NCI-H1105 treated with DMSO at 0.1 percent for 48 hours (cell line): ENCODE results near the gene COL4A3.

Source experiments
- DNase-seq: peaks from one replicate; lab custom pipeline; 2025; lab: John Stamatoyannopoulos, UW

COL4A3 gene

DNA sequence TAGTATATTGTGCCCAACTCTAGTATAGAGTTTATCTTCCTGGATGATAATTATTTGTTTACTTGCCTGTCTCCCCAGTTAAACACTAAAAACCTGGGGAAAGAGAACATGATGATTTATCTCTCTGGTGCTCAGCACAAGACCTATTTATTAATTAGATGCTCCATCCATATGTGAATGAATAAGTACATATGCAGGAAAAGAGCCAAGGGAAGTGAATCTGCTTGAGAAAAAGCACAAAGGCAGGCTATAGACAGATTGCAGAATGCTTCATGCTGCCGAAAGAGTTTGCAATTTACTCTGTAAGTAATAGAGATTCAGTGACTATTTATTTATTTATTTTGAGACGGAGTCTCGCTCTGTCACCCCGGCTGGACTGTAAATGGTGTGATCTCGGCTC lies 123.3 kb downstream of the COL4A3 start:
- no peak for DNase-seq

DNA sequence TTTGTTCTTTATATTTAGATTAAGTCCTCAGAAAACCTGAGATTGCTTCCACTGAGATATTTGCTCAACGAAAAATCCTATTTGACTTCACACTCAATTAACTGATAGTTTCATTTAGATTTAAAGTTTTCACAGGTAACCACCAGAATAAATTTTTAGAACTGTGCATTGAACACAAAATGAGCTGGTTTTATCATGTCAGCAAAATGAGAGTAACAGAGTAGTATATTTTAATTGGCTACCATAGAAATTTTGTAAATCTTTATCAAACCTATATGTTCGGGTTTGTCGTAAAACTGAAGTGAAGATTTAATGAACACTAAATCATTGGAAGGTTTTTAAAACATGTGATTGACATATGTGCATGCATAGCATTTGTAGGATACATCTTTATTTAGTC lies 127.9 kb downstream of the COL4A3 start:
- no peak for DNase-seq

DNA sequence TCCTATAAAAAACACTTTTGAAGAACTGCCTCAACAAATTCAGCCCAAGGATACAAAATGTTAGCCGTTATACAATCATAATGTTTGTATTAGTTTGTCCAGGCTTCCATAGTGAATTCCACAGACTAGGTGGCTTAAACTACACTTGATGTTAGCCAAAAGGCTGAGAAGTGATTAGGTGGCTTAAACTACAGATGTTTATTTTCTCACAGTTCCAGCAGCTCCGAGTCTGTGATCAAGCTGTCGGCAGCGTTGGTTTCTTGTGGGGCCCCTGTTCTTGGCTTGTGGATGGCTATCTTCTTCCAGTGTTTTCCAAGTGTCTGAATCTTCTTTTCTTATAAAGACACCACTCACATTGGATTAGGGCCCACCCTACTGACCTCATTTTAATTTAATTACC lies 129.1 kb downstream of the COL4A3 start:
- no peak for DNase-seq

DNA sequence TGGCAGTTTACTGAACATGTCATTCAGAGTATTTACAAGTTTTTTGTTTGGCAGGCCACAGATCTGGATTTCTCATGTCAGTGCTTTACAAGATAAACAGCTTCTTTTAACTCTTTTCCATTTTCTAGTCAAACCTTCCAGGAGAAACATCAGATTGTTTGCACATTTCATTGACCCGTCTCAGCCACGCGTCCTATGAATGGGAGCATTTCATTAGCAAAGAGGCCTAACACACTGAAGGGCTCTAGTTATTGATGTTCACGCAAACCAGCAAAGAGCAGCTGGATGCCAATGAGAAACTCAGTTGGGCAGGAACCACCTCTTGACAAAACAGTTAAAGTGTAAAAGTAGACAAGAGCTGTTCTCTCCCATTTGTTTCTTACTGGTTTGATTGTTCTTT lies 131.4 kb downstream of the COL4A3 start:
- DNase-seq = no peak

DNA sequence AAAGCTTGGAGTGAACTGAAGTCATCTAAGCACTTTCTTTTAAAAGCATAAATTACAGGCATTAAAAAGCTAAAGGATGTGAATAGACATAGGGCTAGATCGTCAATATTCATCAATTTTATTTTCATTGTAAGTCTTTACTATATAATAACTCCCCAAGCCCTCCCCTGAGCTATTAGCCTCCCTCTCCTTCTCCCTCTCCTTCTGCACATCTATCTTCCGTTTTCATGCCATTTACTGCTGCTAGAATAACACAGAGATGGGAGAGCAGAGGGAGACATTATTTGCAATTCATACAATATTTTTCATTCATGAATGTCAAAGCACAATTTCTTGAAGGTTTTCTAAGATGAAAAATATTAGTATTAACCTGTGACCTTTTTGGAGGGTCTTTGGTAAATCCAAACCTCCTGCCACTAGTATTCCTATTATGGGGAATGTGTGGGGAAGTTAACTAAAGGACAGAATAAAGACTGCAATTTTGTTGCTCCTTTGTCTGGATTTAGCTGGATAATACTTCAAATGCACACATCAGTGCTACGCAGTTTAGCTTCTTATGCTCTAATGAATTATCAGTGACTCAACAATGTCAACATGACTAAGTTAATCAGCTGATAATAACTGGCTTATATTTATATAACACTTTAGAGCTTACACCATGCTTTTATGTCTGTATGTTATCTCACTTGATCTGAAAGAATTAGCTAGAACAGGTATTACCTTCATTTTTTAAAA lies 132.4 kb downstream of the COL4A3 start:
- DNase-seq = no peak

DNA sequence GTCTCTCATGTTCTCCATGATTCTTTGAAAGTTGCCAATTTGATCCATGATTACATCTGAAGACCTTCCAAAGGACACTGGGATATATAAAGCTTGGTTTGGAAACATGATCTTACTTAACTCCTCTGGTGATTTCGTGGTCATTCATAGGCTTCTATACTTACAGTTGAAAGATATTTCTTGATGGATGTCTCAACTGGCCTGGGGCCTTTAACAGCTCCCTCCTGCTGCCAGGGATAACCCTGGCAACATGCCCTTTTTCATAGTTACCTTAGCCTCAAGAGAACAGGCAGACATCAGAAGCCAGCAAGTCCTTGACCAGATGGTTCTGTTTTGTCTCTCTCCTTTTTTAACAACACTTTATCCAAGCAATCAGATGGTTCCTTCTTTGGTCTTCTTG lies 137.1 kb downstream of the COL4A3 start:
- no peak for DNase-seq

DNA sequence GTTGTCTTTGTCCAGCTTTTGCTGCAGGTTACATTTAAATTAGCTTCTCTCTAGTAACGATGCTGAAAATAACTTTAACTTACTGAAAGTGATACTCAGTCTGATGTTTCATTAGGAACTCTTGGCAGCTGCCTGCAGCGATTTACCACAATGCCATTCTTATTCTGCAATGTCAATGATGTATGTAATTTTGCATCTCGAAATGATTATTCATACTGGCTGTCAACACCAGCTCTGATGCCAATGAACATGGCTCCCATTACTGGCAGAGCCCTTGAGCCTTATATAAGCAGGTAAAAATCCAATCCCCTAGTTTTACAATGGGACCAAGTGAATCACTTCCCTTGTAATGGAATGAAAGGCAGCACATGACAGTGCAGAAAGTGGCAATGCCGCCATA lies 144.4 kb downstream of the COL4A3 start:
- no peak for DNase-seq

DNA sequence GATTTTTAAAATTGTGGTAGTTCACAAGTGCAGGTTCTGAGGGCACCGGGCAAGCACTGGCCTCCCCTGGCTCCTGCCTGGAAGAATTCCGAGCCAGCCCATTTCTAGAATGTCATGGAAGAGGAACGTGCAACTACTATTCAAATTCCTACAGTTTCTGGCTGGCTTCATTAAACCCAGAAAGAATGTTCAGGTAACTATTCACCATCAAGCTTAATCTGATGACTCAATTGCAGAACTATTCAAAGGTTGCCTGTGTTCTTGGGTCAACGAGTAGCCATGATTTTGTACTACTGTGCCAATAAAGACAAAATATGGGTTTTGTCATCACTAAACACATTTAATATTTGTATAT lies 146.3 kb downstream of the COL4A3 start:
- DNase-seq = no peak

DNA sequence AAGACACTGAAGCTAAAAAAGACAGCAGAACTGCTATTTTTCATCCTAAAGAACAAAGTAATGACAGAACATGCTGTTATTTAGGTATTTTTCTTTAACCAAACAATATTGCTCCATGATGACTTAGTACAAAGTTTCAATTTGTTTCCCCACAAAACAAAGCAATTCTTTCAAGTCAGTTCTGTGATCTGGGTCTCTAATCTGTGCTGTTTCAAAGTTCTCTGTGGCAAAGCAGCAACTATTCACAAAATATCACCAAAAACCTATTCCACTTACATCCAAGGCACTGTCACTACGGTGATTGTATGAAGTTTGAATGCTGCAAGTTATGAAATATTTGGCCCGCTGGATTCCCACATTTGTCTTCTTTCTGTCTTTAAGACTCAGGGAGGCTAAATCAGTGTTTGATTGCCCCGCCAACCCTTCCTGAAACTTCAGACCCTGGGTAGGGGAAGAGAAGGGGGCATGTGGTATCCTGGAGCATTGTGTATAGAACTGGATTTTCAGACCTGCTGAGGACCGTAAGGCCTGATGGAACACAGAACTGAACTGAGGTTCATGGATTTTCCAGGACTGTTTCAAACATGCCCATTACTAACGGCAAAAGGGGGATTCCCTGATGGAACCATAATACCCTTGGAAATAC lies 147.6 kb downstream of the COL4A3 start:
- no peak for DNase-seq

DNA sequence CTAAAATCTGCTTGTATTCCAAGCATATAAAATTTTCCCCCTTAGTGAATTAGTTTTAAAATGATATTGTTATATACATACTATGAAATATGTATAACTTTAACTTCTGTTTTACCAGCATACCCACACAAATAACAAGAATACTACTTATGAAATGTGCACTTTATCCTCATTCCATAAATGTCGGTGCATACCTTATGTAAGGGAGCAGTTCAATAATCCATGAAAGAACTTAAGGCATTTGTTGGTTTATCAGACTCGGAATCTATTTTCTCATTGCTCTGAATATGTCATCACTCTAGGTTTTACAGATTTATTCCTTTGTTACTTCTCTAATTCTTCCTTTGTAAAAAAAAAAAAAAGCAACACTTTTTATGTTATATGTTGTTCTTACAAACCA lies 148.2 kb downstream of the COL4A3 start:
- DNase-seq = no peak

DNA sequence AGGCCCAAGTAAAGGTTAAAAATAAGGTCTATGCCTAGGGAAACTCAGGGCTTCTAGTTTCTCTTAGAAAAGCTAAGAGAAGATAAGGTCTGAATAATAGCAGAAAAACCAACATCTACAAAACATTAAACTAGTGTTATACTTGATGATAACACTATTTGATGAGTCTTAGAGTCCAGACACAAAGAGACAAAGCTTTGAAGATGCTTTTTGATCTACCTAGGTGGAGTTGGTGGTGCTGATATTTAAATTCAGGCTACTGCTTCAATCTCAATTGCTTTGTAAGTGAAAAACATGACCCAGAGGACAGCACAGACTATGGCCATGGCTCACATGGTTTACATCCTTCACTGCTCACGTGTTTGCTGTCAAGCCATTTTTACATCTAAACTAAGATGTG lies 148.9 kb downstream of the COL4A3 start:
- DNase-seq = no peak

DNA sequence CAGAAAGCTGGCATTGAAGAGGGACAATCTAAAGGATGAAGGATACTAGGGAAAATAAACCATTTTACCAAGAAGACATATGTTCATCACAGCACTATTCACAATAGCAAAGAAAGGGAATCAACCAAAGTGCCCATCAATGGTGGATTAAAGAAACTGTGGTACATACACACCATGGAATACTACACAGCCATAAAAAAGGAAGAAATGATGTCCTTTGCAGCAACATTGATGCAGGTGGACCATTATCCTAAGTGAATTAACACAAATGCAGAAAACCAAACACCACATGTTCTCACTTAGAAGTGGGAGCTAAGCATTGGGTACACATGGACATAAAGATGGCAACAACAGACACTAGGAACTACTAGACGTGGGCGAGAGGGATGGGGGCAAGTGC lies 153.4 kb downstream of the COL4A3 start:
- DNase-seq = no peak

DNA sequence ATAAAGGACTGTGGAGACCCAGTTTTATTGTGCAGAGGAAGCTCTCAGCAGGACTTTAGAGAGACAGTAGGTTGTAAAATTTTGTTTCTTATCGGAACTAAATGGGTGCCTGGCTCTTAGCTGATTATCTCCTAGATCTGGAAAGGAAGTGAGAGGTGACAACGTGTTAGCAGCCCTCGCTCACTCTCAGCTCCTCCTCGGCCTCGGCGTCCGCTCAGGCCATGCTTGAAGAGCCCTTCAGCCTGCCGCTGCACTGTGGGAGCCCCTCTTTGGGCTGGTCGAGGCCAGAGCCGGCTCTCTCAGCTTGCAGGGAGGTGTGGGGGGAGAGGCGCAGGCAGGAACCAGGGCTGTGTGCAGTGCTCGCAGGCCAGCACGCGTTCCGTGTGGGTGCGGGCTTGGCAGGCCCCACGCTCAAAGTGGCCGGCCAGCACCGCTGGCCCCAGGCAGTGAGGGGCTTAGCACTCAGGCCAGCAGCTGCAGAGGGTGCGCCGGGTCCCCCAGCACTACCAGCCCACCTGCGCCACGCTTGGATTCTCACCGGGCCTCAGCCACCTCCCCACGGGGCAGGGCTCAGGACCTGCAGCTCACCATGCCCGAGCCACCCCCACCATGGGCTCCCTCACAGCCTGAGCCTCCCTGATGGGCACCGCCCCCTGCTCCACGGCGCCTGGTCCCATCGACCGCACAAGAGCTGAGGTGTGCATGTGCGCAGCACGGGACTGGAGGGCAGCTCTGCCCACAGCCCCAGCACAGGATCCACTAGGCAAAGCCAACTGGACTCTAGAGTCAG lies 156.1 kb downstream of the COL4A3 start:
- DNase-seq = no peak

DNA sequence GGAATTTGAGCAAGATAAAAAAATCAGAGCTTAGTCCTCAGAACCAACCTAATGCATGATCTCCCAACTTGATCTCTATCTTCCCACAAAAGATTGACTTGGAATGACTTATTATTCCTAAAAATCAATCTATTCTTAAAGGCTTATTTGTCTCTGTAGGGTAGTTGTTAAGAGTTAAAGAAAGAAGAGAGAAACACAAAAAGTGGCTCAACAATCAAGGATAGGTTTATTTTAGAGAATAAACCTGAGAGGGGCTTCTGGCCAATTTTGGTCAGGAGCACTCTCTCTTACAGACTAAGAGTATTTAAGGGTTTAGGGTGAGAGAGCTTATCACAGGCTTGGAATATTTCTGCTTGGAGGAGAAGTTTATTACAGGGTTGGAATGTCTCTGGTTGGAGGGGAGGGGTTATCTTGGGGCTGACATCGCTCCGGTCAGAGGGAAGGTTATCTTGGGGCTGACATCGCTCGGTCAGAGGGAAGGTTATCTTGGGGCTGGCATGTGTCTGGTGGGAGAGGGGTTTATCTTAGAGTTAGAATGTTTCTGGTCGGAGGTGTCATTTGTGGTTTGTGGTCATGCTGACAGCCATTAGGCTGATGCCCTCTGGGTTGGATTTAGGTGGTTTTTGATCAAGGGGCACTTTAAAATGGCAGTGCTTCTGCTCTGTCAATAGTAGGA lies 158.2 kb downstream of the COL4A3 start:
- no peak for DNase-seq

DNA sequence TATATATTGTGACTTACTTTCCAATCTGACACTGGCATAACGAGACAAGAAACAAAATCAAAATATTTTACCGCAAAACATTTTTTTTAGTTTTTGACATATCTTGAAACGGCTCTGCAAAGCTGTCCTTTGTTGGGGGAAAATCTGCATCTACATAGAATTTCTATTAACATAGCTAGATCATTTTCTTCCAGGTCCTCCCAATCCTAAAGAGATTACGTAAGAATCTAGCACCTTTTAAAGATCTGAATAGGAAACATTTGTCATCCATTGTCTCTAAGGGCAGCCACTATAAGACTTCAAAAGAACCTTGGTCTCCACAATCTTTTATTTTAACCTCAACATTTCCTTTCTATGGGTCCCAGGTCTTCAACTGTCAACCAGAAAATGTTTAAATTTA lies 159.4 kb downstream of the COL4A3 start:
- no peak for DNase-seq

DNA sequence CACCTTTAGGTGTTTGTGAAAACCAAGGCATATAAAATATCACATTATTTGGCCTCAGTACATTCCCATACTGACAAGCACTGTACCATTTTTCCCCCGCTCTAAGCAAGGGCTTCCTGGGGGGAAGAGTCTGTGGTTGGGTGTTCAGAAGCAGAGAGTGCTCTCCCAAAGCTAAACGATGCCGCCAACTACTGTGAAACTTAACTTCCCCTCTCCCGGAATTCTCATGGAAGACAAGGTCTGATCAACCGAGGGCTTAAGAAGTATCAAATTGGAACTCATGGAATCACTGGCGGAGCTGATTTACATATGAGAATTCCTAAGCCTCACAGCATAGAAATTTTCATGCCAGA lies 160.2 kb downstream of the COL4A3 start:
- DNase-seq = no peak

DNA sequence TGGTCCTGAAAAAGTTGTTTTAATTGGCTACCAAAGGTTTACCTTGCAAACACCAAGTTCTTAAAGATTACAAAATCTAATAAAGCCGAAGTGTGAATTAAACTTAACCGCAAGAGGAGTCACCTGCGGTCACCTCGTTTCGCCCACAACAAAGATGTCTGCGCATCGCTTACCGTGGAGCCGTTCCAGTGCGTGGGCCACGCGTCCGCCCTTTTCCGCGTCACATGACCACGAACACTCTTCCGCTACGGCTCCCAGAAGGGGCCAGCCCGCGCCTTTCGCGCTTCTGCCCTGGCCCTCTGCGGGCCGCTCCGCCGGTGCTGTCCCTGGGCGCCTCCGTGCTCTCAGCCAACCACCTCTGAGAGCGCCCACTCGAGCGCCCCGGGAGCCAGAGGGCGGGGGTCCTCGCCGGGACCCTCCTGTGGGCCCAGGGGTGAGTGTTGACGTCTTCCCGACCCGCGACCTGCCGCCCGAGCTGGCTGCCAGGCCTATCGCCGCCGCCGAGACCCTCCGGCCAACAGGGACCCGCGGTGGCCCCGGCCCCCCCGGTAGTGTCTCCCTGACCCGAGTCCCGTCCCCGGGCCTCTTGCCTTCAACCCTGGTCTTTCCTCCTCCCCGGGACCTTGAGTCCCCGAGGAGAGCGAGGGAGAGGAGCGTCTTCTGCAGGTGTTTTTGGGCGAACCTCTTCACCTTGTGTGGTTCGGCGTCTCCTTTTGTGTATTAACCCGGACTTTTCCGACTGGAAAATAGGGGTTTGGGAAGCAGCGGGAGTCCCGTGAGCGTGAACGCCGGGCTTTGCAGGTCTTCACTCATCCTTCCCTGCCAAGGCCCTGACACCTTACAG lies 160.8 kb downstream of the COL4A3 start, which contains the start of gene MFF:
MFF (plus strand) TSS at position 257 of the 844 bp plus-strand sequence. CDS start 5,415 bp downstream, outside the sequence.
- DNase-seq = peak; percentile 90

DNA sequence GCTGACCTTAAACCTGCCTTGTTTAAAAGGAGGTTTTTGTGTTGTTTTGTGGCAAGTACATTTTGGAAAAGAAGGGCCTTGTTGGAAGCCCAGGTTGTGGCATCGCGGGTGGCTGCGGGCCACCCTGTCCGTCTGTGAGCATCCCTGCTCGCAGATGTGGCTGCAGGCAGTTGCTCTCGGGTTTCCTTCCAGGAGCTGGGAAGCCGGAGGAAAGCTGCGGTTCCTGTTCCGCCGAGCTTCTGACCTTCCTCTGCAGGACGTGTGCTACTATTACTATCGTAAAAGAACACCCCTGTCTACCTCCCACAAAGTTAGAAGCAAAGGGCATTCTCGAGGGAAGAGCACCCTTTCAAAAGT lies 161.4 kb downstream of the COL4A3 start:
- DNase-seq = no peak

DNA sequence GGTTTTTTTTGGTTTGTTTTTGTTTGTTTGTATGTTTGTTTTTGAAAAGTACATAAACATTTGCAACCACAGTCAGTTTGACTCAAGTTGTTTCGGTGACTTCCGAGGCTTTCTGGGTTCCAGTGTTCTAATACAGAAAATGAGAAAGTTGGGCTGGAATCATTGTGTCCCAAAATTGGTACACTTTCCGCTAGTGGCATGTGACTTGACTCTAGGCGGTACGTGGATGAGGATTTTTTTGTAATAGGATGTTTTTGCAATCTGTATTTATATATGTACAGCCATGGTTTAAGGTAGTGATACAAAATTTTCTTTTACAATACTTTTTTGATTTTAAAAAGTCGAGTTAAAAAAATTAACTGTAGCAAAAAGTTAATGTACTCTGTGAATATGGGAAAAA lies 162.4 kb downstream of the COL4A3 start:
- no peak for DNase-seq

DNA sequence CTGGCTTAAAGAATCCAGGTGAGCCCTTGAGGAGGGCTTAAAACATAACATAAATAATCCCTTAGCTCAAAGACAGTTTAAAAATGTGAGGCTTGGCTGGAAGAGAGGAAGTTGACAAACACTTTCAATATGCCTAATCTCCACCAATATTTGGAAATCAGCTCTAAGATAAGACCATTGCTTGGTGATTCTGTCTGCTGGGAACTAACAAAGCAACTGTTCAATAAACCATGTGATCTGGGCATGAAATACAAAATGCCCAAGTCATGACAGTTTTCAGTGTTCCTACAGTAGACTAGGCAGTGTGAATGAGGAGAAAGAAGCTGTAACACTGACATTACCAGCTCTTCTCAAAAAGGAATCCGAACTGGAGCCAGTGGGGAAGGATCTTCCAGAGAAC lies 171.3 kb downstream of the COL4A3 start:
- no peak for DNase-seq

DNA sequence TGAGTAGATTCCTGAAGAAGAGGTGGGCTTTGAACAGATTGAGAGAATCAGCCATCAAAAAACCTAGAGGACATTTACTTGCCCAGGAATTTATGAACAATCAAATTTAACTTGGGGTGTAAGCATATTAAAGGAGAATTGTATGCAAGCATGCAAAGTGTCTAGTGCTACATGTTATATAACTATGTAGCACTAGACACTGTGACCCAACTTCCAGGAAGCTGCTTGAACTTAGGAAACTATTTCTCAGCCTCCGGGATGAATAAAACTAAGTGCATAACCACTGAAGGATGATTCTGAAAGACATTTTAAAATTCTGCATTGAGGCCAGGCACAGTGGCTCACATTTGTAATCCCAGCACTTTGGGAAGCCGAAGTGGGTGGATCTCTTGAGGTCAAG lies 173.0 kb downstream of the COL4A3 start:
- DNase-seq = no peak

DNA sequence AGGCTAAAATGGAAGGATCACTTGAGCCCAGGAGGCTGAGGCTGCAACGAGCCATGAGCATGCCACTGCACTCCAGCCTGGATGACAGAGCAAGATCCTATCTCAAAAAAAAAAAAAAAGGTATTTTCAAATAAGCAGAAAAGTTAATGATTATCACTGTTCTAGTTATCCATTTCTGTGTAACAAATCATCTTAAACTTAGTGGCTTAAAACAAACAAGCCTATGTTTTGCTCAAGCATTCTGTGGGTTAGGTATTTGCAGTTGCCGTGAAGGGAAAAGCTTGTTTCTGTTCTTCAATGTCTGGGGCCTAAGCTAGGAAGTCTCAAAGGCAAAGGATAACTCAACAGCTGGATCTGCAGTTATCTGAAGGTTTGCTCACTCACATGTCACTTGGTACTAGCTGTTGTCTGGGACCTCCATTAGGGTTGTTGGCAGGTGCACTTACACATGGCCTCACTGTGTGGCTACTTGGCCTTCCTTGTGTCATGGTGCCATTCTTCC lies 174.7 kb downstream of the COL4A3 start:
- DNase-seq = no peak
